OCI-LY7 (cell line): Measurements from ENCODE around the gene ANO2.

Experiments used
- EZH2phosphoT487 ChIP-seq: fragments of 200-600 bp; sonication (generic); IDR thresholded peaks from 2 replicates; pipeline ENCODE4 v1.6.1; 2018; ENCODE audit warnings: low read depth, borderline replicate concordance, mild to moderate bottlenecking, mixed run types, antibody characterized with exemption, low read length, moderate library complexity, mixed read lengths
- TF ChIP-seq, protein P1 (sequence below): fragments of 200-600 bp; sonication (generic); conservative IDR thresholded peaks from 2 replicates; pipeline ENCODE4 v1.5.1; 2014; ENCODE audit warnings: mild to moderate bottlenecking, antibody characterized with exemption, low read length, moderate library complexity, mixed read lengths

DNA sequence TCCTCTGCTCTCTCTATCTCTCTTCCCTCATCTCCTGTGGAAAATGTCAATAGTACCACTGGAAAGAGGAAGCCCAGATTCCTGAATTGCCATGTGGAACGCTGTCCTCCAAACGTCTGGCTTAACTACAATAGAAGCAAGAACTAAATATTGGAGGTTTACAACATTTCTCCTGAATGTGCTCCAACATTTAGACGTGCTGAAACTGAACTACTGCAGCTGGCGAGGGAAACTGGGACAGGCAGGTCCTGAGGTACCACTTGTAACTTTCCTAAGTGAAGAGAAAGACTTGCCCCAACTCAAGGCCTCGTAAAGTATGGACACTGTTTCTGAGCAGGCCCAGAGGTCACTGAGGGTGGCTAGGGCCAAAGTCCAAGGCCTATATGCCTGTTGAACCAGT is 325.4 kb downstream of the ANO2 start:
- TF ChIP-seq, protein P1, sequence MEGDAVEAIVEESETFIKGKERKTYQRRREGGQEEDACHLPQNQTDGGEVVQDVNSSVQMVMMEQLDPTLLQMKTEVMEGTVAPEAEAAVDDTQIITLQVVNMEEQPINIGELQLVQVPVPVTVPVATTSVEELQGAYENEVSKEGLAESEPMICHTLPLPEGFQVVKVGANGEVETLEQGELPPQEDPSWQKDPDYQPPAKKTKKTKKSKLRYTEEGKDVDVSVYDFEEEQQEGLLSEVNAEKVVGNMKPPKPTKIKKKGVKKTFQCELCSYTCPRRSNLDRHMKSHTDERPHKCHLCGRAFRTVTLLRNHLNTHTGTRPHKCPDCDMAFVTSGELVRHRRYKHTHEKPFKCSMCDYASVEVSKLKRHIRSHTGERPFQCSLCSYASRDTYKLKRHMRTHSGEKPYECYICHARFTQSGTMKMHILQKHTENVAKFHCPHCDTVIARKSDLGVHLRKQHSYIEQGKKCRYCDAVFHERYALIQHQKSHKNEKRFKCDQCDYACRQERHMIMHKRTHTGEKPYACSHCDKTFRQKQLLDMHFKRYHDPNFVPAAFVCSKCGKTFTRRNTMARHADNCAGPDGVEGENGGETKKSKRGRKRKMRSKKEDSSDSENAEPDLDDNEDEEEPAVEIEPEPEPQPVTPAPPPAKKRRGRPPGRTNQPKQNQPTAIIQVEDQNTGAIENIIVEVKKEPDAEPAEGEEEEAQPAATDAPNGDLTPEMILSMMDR: no peak
- TF ChIP-seq EZH2phosphoT487: no peak
